IMR-90 (cell line): Measurements from ENCODE around the gene GALK1. TPM values are rescaled to one million over a fixed set of nuclear protein-coding genes. Genes with fewer than 3 reads are reported as not detected.

Source experiments
- ATAC-seq: fragments of 200-7000 bp; cut with Tn5 transposase; 2 replicates; pipeline ENCODE4 v1.9.1; 2020; ENCODE audit warnings: low read depth, mild to moderate bottlenecking, moderate library complexity
- BruUV-seq: library from RNA; stranded (reverse); fragments of 400-500 nt; replicated peaks from 2 replicates; lab custom pipeline; 2021; lab: Mats Ljungman, UMichigan
- CTCF ChIA-PET: fragments of 300-600 bp; formaldehyde crosslinking; extraction: SDS; loops from one replicate; lab custom pipeline; 2021; ENCODE audit warnings: antibody characterized with exemption; lab: Yijun Ruan, JAX
- POLR2A ChIA-PET: fragments of 300-600 bp; sonication (Branson Sonifier 250); formaldehyde crosslinking; loops from one replicate; lab custom pipeline; 2022; ENCODE audit warnings: antibody characterized with exemption; ENCODE audit not compliant: unreplicated experiment; lab: Charles Lee
- DNase-seq: peaks from one replicate; pipeline ENCODE4 v3.0.0; 2013
- H2AFZ ChIP-seq: replicated peaks from 2 replicates; pipeline ENCODE3; 2013; ENCODE audit warnings: low read length, mild to moderate bottlenecking; ENCODE audit not compliant: poor library complexity
- H2AK5ac ChIP-seq: 2 replicates; pipeline ENCODE4 v1.6.1; 2013; ENCODE audit warnings: low read depth, low read length, inconsistent platforms
- H2AK9ac ChIP-seq: replicated peaks from 2 replicates; pipeline ENCODE3; 2013; ENCODE audit warnings: mild to moderate bottlenecking, low read depth, low read length, moderate library complexity; ENCODE audit not compliant: poor library complexity
- H2BK120ac ChIP-seq: 2 replicates; pipeline ENCODE4 v1.6.1; 2013; ENCODE audit warnings: low read depth, low read length, inconsistent platforms
- H2BK15ac ChIP-seq: 3 replicates; pipeline ENCODE4 v1.6.1; 2013; ENCODE audit warnings: low read depth, low read length, inconsistent platforms
- H2BK20ac ChIP-seq: 2 replicates; pipeline ENCODE4 v1.6.1; 2013; ENCODE audit warnings: low read depth, mild to moderate bottlenecking, inconsistent platforms, low read length, moderate library complexity
- H2BK5ac ChIP-seq: 2 replicates; pipeline ENCODE4 v1.6.1; 2013; ENCODE audit warnings: mild to moderate bottlenecking, low read depth, low read length, inconsistent platforms; ENCODE audit not compliant: poor library complexity, severe bottlenecking
- H3K14ac ChIP-seq: replicated peaks from 2 replicates; pipeline ENCODE4 v1.6.1; 2013; ENCODE audit warnings: low read depth, low read length, inconsistent platforms
- H3K18ac ChIP-seq: 2 replicates; pipeline ENCODE4 v1.6.1; 2013; ENCODE audit warnings: low read depth, low read length, control low read depth
- H3K23ac ChIP-seq: 2 replicates; pipeline ENCODE4 v1.6.1; 2013; ENCODE audit warnings: low read depth, low read length, inconsistent platforms
- H3K27ac ChIP-seq: 2 replicates; pipeline ENCODE4 v1.5.1; 2013; ENCODE audit warnings: mild to moderate bottlenecking, control low read depth, low read length; ENCODE audit not compliant: insufficient read depth
- H3K27me3 ChIP-seq: 2 replicates; pipeline ENCODE4 v1.6.1; 2013; ENCODE audit warnings: low read length; ENCODE audit not compliant: control insufficient read depth, insufficient read depth
- H3K36me3 ChIP-seq: 2 replicates; pipeline ENCODE4 v1.6.1; 2013; ENCODE audit warnings: low read length, mixed read lengths; ENCODE audit not compliant: control insufficient read depth, insufficient read depth
- H3K4ac ChIP-seq: 2 replicates; pipeline ENCODE4 v1.6.1; 2013; ENCODE audit warnings: low read depth, low read length, inconsistent platforms
- H3K4me1 ChIP-seq: 2 replicates; pipeline ENCODE4 v1.6.1; 2013; ENCODE audit warnings: low read length, mixed read lengths; ENCODE audit not compliant: control insufficient read depth, insufficient read depth
- H3K4me2 ChIP-seq: 2 replicates; pipeline ENCODE4 v1.6.1; 2013; ENCODE audit warnings: low read depth, mild to moderate bottlenecking, control low read depth, low read length, moderate library complexity
- H3K4me3 ChIP-seq: 2 replicates; pipeline ENCODE4 v1.5.1; 2013; ENCODE audit warnings: low read depth, mild to moderate bottlenecking, control low read depth, low read length, moderate library complexity; ENCODE audit not compliant: insufficient read depth
- H3K56ac ChIP-seq: 2 replicates; pipeline ENCODE4 v1.6.1; 2013; ENCODE audit warnings: low read length, inconsistent platforms; ENCODE audit not compliant: insufficient read depth; ENCODE audit errors: extremely low read depth
- H3K79me1 ChIP-seq, 2 experiments: 2 replicates each; pipeline ENCODE4 v1.6.1; 2013; ENCODE audit warnings: low read length in 2 of 2, inconsistent platforms in 1 of 2, low read depth in 1 of 2
- H3K9ac ChIP-seq: 2 replicates; pipeline ENCODE4 v1.6.1; 2013; ENCODE audit warnings: low read depth, low read length, control low read depth
- H3K9me1 ChIP-seq: 2 replicates; pipeline ENCODE4 v1.6.1; 2013; ENCODE audit warnings: low read length, inconsistent platforms; ENCODE audit not compliant: insufficient read depth
- H3K9me3 ChIP-seq: 2 replicates; pipeline ENCODE4 v1.6.1; 2013; ENCODE audit warnings: low read length; ENCODE audit not compliant: control insufficient read depth, insufficient read depth
- H4K20me1 ChIP-seq: 2 replicates; pipeline ENCODE4 v1.6.1; 2013; ENCODE audit warnings: low read length, inconsistent platforms; ENCODE audit not compliant: insufficient read depth
- H4K5ac ChIP-seq: 2 replicates; pipeline ENCODE4 v1.6.1; 2013; ENCODE audit warnings: mild to moderate bottlenecking, low read depth, low read length, control low read depth
- H4K8ac ChIP-seq, 2 experiments: 2 replicates each; pipeline ENCODE4 v1.6.1; 2013; ENCODE audit warnings: low read depth in 2 of 2, low read length in 2 of 2, control low read depth in 1 of 2, inconsistent platforms in 1 of 2
- H4K91ac ChIP-seq: 2 replicates; pipeline ENCODE4 v1.6.1; 2013; ENCODE audit warnings: low read depth, low read length, inconsistent platforms; ENCODE audit not compliant: insufficient read depth
- BHLHE40 ChIP-seq: fragments of 150-350 bp; IDR thresholded peaks from 2 replicates; pipeline ENCODE4 v1.6.1; 2016; ENCODE audit warnings: mild to moderate bottlenecking, low read depth, low read length
- CHD1 ChIP-seq: IDR thresholded peaks from 2 replicates; pipeline ENCODE4 v1.6.1; 2012; ENCODE audit warnings: low read depth, low read length, improper control_type of control experiment
- MAZ ChIP-seq: IDR thresholded peaks from 2 replicates; pipeline ENCODE4 v1.6.1; 2012; ENCODE audit warnings: low read depth, mild to moderate bottlenecking, low read length, improper control_type of control experiment, moderate library complexity, borderline replicate concordance
- RAD21 ChIP-seq: IDR thresholded peaks from 2 replicates; pipeline ENCODE4 v1.6.1; 2012; ENCODE audit warnings: low read length, improper control_type of control experiment
- WGBS, 2 experiments: methylation state at CpG; one replicate each; pipeline versions ENCODE4 v1.1.5 to v1.1.7; 2013; ENCODE audit warnings: missing lambda C conversion rate in 2 of 2; ENCODE audit not compliant: insufficient read length in 1 of 2; ENCODE audit errors: extremely low coverage in 2 of 2; 5-methylcytosine and 5-hydroxymethylcytosine counted together
- dilution Hi-C: fragments of 300-500 bp; cut with HindIII; formaldehyde crosslinking; loops from one replicate; pipeline ENCODE4 v1.14.3; 2018; ENCODE audit warnings: low sequenced_read_pairs; ENCODE audit not compliant: unreplicated experiment
- in situ Hi-C: fragments of 300-500 bp; cut with MboI; formaldehyde crosslinking; loops from 3 replicates; pipeline ENCODE4 v1.14.3; 2019; ENCODE audit warnings: low sequenced_read_pairs, inconsistent platforms, mixed read lengths
- intact Hi-C: fragments of 100-400 bp; cut with micrococcal nuclease; formaldehyde crosslinking; loops from 2 replicates; pipeline ENCODE4 v1.10.0; 2022
- polyA plus RNA-seq, 3 experiments: library from polyadenylated mRNA; depleted of rRNA; stranded (reverse); fragments of >200 nt; gene quantifications; 2 replicates each; pipeline ENCODE4 v1.2.3, GENCODE V29; 2012; ENCODE audit warnings: low replicate concordance in 1 of 3
- total RNA-seq: library from RNA; depleted of rRNA; stranded (reverse); fragments of >200 nt; gene quantifications from 2 replicates; pipeline ENCODE4 v1.2.3, GENCODE V29; 2012
- TF ChIP-seq, protein P1 (sequence below): conservative IDR thresholded peaks from 2 replicates; pipeline ENCODE4 v1.5.1; 2012; ENCODE audit warnings: mild to moderate bottlenecking, low read depth, low read length, improper control_type of control experiment

GALK1 gene
- total and polyA plus RNA-seq, 2 of the 4 experiments (the other 2 are of a cell fraction), result 19.9 to 21.9 TPM

DNA sequence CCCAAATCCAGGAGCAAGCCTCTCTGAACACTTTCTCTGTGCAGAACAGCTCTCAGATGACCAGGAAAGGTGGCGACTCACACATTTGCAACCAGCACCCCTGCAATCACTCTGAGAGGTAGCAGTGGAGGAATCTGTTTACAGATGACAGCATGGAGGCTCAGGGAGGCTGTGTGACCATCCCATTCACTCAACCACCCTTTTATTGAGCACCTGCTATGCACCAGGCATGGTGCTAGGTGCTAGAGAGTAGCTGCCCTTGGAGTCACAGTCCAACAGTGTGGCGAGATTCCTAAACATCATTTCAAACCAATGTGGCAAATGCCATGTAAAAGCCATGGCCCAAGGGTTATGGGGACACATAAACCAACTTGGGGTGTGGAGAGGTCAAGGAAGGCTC, 45.3 kb downstream of the GALK1 start:
- no peak overlapping the region for H3K14ac ChIP-seq
- POLR2A ChIA-PET, result no interaction called here
- H3K4ac ChIP-seq, result no peak overlapping the region
- no peak overlapping the region for H2AFZ ChIP-seq
- intact Hi-C loops (no loop called here), in situ Hi-C loops (no loop called here), dilution Hi-C loops (no loop called here)
- no peak overlapping the region for H3K4me3 ChIP-seq
- no peak overlapping the region for H4K8ac ChIP-seq
- H2BK5ac ChIP-seq, result no peak overlapping the region
- H3K4me1 ChIP-seq, result no peaks in the 10 kb centered on the region
- no peak overlapping the region for H3K56ac ChIP-seq
- no peaks in the 10 kb centered on the region for H4K20me1 ChIP-seq
- no CpG with 5 or more reads among the region's 2 CpGs for WGBS, 2 experiments
- H3K9ac ChIP-seq, result no peak overlapping the region
- BruUV-seq, result no TSS peak
- no peak overlapping the region for H3K18ac ChIP-seq
- no peak overlapping the region for H3K4me2 ChIP-seq
- no peak overlapping the region for H2AK9ac ChIP-seq
- no peak overlapping the region for H4K91ac ChIP-seq
- CTCF ChIA-PET, result interaction anchor here (0.6 to 1.4 kb wide), 2 partner anchors 13 to 23 kb away, joined by 3 to 6 read pairs; no protein-coding TSS in a partner anchor
- H3K9me3 ChIP-seq, result no peaks in the 10 kb centered on the region
- H3K36me3 ChIP-seq, result no peaks in the 10 kb centered on the region
- no peak overlapping the region for H3K27ac ChIP-seq
- H3K27me3 ChIP-seq, result peaks cover 50% of the 10 kb centered on the region
- no peak overlapping the region for H2BK120ac ChIP-seq
- no peak overlapping the region for H2AK5ac ChIP-seq
- DNase-seq (no peak), ATAC-seq (no peak)
- H3K79me1 ChIP-seq, result no peaks in the 10 kb centered on the region
- no peak for TF ChIP-seq BHLHE40
- no peak for TF ChIP-seq RAD21
- TF ChIP-seq, protein P1, sequence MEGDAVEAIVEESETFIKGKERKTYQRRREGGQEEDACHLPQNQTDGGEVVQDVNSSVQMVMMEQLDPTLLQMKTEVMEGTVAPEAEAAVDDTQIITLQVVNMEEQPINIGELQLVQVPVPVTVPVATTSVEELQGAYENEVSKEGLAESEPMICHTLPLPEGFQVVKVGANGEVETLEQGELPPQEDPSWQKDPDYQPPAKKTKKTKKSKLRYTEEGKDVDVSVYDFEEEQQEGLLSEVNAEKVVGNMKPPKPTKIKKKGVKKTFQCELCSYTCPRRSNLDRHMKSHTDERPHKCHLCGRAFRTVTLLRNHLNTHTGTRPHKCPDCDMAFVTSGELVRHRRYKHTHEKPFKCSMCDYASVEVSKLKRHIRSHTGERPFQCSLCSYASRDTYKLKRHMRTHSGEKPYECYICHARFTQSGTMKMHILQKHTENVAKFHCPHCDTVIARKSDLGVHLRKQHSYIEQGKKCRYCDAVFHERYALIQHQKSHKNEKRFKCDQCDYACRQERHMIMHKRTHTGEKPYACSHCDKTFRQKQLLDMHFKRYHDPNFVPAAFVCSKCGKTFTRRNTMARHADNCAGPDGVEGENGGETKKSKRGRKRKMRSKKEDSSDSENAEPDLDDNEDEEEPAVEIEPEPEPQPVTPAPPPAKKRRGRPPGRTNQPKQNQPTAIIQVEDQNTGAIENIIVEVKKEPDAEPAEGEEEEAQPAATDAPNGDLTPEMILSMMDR, result no peak
- no peak for TF ChIP-seq CHD1
- no peak for TF ChIP-seq MAZ
- H4K5ac ChIP-seq, result no peak overlapping the region
- no peak overlapping the region for H2BK15ac ChIP-seq
- no peak overlapping the region for H3K23ac ChIP-seq
- H2BK20ac ChIP-seq, result no peak overlapping the region
- no peaks in the 10 kb centered on the region for H3K9me1 ChIP-seq
